Activated CD4-positive, CD25-positive, alpha-beta regulatory T cell treated with anti-CD3 and anti-CD28 coated beads, Interleukin-2, amount 50 U/mL, for 72 hours (primary cell): ENCODE results near the gene AHSG.
"Not testable (repeated sequence)": the region's sequence is repeated elsewhere in the genome, so short reads cannot be mapped to it uniquely, and the experiment has no call there.

ENCODE experiments used
- DNase-seq: peaks from one replicate; pipeline ENCODE4 v3.0.0; 2021

Gene AHSG

GRCh38 chr3:186619787-186620212, 6.9 kb downstream of the AHSG start:
- DNase-seq: no peak

DNA sequence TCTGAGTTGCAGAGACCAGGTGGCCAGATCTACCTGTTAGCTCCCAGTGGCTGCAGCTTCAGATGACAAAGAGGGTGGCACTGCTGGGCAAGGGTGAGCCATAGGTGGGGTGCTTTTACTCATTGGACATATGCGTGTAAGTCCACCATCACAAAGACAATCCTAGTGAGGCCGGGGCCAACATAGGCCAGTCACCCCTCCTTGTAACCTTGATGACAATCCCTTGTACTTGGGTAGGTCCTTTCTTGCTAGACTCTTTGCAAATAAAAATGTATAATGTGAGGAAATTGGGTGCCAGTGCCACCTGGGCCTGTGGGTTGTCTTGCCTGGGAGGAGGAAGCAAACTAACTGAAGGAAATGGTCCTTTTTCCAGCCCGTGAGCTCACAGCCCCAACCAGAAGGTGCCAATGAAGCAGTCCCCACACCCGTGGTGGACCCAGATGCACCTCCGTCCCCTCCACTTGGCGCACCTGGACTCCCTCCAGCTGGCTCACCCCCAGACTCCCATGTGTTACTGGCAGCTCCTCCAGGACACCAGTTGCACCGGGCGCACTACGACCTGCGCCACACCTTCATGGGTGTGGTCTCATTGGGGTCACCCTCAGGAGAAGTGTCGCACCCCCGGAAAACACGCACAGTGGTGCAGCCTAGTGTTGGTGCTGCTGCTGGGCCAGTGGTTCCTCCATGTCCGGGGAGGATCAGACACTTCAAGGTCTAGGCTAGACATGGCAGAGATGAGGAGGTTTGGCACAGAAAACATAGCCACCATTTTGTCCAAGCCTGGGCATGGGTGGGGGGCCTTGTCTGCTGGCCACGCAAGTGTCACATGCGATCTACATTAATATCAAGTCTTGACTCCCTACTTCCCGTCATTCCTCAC, 7.6 kb downstream of the AHSG start:
- no peak for DNase-seq

- DNase-seq: no peak
Observed at GRCh38 chr3:186621894-186622650, 9.2 kb downstream of the AHSG start.

DNA sequence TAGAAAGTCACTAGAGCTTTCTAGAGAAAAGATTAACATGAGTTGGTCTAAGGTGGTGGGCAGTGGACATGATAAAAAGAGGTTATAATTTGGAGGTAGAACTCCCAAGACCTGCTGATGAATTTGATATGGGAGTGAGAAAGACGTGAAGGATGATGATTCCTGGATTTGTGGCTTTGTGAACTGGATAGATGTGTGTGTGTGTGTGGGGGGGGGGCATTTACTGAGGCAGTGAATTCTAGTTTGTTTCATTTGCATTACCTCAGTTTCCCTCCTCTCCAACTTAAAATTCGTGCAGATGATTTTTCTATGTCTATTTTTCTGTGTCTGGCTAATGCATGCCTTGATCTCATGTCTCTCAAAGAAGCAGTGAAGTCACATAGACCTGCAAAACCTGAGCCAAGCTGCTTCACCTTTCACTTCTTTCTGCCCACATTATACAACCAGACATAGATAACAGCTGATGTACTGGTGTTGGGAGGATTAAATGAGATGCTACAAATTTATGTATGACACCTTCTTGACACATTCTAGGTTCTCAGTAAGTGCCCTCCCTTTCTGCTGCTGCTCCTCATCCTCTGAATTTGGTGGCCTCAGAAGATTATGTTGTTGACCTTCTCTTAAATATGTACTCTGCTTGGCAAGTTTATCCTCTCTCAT, 9.9 kb downstream of the AHSG start:
- DNase-seq: no peak

- DNase-seq: no peak
Observed at GRCh38 chr3:186624598-186624997, 11.7 kb downstream of the AHSG start.

- no peak for DNase-seq
Observed at GRCh38 chr3:186625600-186626042, 12.8 kb downstream of the AHSG start.

GRCh38 chr3:186626254-186626847, 13.5 kb downstream of the AHSG start:
- no peak for DNase-seq

- DNase-seq: no peak
Observed at GRCh38 chr3:186627852-186628414, 15.1 kb downstream of the AHSG start.

DNA sequence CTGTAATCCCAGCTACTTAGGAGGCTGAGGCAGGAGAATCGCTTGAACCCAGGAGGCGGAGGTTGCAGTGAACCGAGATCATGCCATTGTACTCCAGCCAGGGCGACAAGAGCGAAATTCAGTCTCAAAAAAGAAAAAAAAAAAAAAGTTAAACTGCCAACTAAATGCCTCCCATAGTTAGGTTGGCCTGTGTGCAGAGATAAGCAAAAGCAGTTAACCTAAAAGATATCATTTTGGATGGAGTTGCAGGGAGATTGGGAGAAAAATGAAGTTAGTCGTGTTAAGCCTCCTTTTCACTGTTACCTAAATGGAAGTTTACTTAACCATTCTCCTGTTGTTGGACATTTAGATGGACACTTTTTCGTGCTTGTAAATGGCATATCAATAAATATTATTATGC, 15.9 kb downstream of the AHSG start:
- no peak for DNase-seq

- DNase-seq: no peak
Observed at GRCh38 chr3:186630950-186631641, 18.2 kb downstream of the AHSG start.

GRCh38 chr3:186633481-186633880, 20.6 kb downstream of the AHSG start:
- no peak for DNase-seq

- DNase-seq: not testable (repeated sequence)
Observed at GRCh38 chr3:186634207-186634606, 21.3 kb downstream of the AHSG start.

DNA sequence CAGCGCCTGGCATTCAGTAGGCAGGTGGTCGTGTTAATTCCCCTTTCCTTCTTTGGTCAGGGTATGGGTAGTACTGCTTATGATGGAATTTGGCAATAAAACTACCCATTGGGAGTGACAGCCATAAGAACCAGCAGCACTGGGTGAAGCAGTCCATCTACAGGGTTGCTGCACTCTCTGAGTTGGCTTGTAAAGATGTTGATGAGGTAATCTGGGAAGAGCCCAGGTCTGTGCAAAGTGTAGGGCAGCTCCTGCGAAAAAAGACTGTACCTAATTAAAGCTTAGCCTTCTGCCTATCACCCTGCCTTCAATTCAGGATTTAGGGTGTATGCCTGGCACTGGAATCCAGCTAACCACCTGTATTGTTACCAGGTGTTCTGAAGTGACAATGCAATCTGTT, 22.7 kb downstream of the AHSG start:
- no peak for DNase-seq

DNA sequence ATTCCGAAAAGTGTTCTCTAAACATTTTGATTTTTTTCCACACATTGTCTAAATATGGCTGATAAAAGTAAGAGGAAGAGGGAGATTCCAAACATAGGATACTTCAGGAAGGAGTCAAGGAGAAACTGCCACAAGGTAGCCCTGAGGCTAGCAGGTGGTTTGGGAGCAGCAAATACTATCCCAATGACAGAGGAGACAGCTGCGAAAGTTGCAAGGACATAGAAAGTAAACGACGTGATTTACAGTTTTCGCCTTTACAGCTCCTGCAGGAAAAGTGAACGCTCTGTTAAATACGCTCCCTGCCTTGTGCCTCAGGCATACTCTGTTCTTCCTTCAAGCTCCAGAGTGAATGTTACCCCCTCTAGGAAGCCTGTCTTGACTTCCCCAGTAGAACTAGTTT, 23.7 kb downstream of the AHSG start:
- DNase-seq: no peak

GRCh38 chr3:186637686-186638085, 24.8 kb downstream of the AHSG start:
- no peak for DNase-seq

- no peak for DNase-seq
Observed at GRCh38 chr3:186638259-186638658, 25.4 kb downstream of the AHSG start.

DNA sequence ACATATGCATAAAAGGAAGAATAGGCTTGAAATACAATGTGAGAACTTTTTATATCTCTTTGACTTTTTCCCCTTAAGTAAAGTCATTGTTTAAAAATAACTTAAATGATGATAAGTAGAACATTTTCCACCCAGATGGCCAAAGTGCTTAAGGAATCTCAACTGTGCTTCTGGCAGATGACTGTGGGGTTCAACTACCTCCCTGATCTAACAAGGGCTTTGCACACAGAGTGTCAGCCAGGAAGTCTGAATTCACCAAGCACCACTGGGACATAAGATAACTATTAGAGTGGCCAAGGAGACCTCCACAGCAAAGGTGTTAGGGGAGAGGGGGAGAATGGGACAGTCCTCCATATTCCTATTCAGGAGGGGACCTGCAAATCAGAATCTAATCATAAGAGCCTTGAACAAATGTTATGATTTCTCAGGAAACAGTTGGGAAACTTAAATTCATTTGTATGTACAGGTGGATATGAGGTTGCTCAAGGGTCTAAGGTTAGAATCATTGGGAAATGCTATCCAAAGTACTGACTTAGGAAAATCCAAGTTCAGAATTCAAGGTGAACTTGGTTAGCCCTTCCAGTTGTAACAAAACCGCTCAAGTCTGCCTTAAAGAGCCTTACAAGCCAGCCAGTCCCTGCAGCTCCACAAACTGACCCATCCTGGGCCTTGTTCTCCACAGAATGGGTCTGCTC, 27.1 kb downstream of the AHSG start, which contains the start of gene FETUB:
Gene FETUB, plus strand, starts transcription at position 622 of the 695 bp plus-strand sequence. Its CDS starts 62 bp downstream, at position 684.
- no peak for DNase-seq

GRCh38 chr3:186640473-186640818, 27.6 kb downstream of the AHSG start:
- no peak for DNase-seq

GRCh38 chr3:186640929-186641328, 28.1 kb downstream of the AHSG start:
- DNase-seq: no peak

DNA sequence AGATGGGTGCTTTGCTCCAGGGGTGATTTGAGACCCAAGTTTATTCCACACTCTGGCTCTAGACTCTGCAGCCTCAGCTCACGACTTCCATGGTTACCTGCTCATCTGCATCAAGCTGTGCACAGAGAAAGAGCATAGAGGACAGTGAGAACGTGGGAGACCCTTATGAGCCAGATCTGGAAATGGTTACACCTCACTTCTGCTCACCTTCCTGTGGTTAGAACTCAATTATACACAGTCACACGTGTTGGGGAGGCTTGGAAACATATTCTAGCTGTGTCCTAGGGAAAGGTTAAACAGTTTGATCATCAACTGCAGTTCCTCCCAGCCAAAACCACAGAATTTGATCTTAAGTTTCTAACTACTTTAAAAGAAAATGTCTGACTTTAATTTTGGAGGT, 29.2 kb downstream of the AHSG start:
- DNase-seq: no peak

DNA sequence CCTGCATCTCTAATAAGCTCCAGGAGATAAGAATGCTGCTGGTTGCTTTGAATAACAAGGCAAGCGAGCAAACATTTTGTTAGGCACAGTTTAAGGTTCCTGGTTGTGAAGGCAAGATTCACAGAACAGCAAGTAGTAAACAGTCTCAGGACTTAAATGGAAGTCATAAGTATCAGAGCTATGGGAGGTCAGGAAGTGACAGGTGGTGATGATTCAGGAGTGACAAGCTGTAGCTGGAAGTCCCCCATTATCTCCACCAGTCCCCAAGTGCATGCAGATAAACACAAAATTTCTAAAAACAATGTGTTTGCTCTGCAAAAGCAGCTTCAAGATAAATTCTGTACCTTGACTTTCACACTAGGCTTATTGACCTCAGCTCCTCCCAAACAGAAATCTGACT, 30.6 kb downstream of the AHSG start:
- no peak for DNase-seq
